Stimulated activated CD4-positive, alpha-beta T cell treated with anti-CD3 and anti-CD28 coated beads, Interleukin-4, amount 100 ng/mL, for 24 hours (primary cell): ENCODE data around the gene ANKFY1.
A peak's percentile ranks its signal among the peaks of the same experiment; 100 is the strongest.
"Not testable (repeated sequence)": the region's sequence is repeated elsewhere in the genome, so short reads cannot be mapped to it uniquely, and the experiment has no call there.

Source experiments
- DNase-seq: peaks from one replicate; pipeline ENCODE4 v3.0.0-alpha.2; 2020

The ANKFY1 gene

DNA sequence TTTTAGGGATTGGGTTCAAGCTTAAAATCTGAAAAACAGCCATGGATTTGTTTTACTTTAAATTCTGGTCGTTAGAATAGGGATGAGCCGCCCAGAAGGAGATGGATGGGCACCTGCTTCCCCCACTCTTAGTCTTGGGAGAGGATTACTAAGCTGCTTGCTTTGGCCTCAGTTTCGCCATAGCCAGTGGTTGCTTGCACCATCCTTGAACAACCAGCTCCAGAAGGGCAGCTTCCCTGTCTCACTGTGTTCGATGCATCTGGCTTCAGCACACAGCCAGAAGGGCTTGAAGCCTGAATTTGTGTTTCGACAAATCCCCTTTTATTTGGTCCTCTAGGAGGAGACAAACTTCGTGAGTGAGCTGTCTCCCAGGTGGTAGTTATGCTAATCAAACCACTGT is 113.7 kb downstream of the ANKFY1 start:
- no peak for DNase-seq

GRCh38 chr17:4148611-4149308 is 115.0 kb downstream of the ANKFY1 start:
- DNase-seq = no peak

DNA sequence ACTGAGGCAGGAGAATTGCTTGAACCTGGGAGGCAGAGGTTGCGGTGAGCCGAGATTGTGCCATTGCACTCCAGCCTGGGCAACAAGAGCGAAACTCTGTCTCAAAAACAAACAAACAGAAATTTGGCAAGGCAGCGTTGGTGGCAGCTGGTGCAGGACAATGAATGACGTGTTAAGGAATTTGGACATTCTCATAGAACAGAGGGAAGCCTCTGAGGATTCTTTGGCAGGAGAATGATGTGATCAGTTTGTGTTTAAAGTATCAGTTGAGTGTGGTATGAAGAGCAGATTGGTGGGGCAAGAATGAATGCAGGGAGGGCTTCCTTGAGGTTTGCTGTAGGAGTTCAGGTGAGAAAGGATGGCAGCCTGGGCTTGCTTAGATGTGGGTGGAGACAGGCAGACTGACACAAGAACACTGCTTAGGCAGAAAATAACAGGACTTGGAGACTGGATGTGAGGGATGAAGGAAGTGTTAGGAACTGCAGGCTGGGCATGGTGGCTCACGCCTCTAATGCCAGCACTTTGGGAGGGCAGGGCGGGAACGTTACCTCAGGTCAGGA is 115.9 kb downstream of the ANKFY1 start:
- DNase-seq = no peak

DNA sequence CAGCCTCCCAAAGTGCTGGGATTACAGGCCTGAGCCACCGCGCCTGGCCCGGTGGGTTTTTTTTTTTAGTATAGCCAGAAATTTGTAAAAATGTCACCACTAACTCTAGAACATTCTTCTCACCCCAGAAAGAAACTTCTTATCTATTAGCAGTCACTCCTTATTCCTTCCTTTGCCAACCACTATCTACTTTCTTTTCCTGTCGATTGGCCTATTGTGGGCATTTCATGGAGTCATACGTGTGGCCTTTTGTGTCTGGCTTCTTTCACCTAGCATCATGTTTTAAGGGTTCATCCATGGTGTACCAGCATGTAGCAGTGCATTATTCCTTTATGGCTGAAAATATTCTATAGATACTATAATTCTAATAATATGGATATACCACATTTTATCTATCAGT is 117.1 kb downstream of the ANKFY1 start:
- no peak for DNase-seq

DNA sequence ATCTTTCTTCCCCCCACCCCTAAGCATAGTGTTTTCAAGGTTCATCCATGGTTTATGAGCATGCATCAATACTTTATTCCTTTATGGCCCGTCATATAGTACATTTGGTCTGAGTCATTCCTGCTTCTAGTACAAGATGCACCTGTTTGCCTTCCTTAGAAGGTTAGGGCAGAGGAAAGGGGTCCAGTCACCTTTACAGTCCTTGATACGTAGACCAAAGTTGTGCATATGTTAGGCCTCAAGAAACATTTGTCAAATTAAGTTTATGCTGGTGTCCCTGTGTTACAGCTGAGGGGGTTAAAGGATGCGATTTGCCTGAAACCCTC is 119.4 kb downstream of the ANKFY1 start:
- DNase-seq = no peak

GRCh38 chr17:4143563-4144421 is 120.0 kb downstream of the ANKFY1 start:
- DNase-seq = peak; percentile 89

DNA sequence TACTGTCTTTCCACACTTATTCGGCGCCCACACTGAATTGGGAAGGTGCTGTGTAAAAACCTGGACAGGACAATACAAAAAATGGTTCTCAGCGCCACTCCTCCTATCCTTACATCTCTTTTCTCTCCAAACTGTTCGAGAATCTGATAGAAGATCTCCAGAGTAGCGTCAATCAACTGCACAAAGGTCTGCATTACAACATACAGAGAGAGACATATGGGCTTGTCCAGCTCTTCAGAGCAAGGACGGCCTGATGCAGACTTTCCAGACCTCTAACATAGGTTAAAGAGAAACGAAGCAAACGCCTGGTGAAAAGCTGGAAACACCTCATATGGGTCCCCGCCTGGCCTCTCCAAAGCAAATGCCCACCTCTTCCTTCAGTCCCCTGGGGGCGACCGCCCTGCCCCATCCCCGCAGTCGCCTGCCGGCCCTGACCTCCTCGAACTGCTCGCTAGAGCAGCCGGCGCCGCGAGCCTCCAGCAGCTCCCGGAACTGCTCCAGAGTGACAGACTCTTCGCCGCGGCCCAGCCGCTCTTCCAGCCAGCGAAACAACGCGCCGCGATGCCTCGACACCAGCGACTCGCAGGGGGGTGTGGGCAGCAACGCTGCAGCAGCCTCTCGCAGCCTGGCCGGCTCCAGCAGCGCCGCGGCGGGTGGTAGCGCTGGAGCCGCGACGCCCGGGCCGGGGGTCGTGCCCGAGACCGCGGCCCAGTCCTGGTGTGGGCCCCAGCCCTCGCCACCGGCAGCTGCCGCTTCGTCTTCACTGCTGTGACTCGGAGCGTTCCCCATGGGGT is 121.5 kb downstream of the ANKFY1 start:
- DNase-seq = peak; percentile 27

DNA sequence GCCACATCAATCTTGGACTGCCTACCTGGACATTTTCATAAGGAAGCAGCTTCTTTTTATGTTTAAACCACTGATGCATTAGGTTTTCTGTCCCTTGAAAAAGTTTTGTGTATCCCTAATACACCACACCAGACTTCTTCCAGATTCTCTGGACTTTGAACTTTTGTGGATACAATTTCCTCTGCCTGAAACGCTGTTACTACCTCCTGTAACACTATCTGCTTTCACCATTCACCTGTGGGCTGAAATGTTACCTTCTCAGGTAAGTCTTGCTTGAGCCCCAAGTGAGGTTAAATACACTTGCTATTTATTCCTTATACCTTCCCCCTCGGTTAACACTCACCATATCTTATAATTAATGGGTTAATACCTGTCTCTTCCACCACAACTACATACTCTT is 123.7 kb downstream of the ANKFY1 start:
- no peak for DNase-seq

GRCh38 chr17:4138906-4139526 is 124.8 kb downstream of the ANKFY1 start:
- not testable (repeated sequence) for DNase-seq

DNA sequence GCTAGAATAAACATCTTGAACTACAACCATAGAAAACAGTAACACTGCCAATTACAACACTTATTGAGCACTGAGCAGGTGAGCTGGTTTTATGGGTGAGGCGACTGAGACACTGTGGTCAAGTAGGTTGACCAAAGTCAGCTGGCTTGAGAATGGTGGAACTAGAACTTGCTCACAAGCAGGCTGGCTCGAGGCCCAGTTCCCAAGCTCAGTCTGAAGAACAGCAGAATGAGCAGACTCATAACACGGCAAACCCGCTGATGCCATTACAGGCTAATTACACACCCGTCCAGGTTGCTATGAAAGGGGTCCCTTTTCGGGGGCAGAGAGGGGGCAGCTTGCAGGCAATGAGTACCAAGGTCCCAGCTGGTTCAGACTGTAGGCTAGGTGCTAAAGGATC is 127.4 kb downstream of the ANKFY1 start:
- DNase-seq = no peak

DNA sequence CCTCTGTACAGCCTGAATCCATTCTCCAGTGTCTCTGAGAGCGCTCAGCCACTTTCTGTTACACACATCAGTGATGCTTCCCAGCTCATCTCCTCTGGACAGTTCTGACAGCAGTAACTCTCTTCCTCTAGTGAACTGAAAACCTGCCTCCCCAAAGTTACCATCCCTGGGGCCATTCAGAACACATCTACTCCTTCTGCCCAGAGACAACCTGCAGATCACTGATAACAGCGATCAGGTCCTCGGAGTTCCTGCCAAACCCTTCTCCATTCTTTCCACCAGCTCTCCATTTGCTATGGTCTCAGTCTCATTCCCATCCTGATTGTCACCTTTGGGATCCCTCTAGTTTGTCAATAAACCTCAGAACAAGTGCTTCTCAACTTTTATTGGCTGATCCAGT is 128.3 kb downstream of the ANKFY1 start:
- no peak for DNase-seq

DNA sequence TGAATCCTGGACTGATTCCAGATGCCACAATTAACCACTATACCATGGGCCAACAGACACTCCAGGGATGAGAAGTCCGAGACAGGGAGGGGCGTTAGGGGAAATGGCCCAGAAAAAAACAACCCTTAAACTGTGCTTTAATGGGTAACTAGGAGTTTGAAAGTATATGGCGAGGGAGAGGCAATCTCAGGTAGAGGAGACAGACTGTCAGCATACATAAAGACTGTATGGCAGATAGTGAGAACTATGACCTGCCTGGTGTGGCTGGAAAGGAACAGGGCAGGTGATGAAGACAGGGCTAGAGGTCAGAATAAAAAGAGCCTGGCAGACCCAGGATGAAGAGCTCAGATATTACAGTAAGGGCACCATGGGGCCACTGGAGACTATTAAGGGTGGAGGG is 129.1 kb downstream of the ANKFY1 start:
- DNase-seq = no peak

GRCh38 chr17:4130715-4131114 is 133.1 kb downstream of the ANKFY1 start:
- no peak for DNase-seq

DNA sequence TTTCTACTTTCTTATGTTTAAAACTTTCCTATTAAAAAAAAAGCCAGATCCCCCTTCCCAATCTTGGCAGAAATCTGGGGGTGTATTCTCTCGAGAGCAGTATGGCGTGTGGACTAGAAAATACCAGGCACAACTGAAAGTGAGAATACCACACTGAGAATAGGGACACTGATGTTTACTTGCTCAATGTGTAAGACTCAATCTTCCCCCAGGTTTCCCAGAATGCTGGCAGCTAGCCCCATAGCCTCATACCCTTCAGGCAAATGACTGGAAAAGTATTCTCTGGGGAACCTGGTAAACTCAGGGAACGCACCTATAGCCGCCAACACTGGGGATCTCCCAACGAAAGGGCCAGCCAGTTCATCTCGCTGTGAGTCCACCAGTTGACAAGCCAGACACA is 136.2 kb downstream of the ANKFY1 start:
- DNase-seq = no peak

DNA sequence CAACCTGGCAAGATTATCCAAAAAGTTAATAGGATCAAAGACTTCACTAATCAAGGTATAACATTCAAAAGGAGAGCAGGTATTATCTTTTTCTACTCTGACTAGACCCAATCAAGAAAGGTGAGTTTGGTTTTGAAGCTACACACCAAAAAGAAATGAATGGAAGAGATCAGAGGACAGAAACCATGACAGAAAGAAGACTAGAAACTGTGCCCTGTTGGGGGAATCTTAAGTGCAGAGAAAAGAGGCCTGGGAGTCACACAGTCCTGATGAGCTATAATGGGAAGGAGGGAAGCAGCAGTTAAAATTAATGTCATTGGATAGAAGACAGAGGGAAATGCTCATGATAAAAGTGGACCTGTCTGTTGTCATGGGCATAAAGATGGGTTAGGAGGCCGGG is 138.2 kb downstream of the ANKFY1 start:
- DNase-seq = no peak

GRCh38 chr17:4124999-4125398 is 138.8 kb downstream of the ANKFY1 start:
- no peak for DNase-seq

- DNase-seq = no peak
These were observed 143.4 kb downstream of the ANKFY1 start for GRCh38 chr17:4120332-4120731.

DNA sequence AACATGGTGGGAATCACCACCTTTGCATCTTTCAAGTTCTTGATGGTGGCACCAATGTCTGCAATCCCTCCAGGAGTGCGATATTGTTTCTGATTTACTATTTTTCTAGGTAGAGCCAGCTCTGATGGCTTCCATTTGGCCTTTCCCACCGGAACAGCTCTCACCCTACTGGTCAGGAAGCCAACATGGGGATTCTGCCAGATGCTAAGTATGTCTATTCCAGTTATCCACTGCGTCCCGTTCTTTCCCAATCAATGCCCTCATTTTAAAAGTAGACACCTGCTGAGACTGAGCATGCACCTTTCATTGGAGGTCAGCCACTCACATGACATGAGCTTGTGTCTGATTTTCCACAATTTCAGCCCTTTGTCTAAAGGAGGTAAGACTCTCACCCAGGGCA is 144.5 kb downstream of the ANKFY1 start:
- no peak for DNase-seq

- DNase-seq = no peak
These were observed 145.6 kb downstream of the ANKFY1 start for GRCh38 chr17:4118015-4118743.

- DNase-seq = no peak
These were observed 147.3 kb downstream of the ANKFY1 start for GRCh38 chr17:4116516-4116915.
